GM06990 (cell line): ENCODE results near the gene EIF4E1B.

ENCODE experiments used
- DNase-seq: peaks from one replicate; pipeline ENCODE4 v3.0.0-alpha.2; 2011; ENCODE audit not compliant: insufficient read length; ENCODE audit errors: extremely low read depth
- H3K27me3 ChIP-seq: replicated peaks from 2 replicates; pipeline ENCODE4 v1.6.0; 2011; ENCODE audit warnings: low read length; ENCODE audit not compliant: control insufficient read depth, insufficient read depth
- H3K36me3 ChIP-seq: 2 replicates; pipeline ENCODE4 v1.5.1; 2011; ENCODE audit warnings: low read length; ENCODE audit not compliant: control insufficient read depth, insufficient read depth
- H3K4me3 ChIP-seq: replicated peaks from 2 replicates; pipeline ENCODE4 v1.5.1; 2011; ENCODE audit warnings: low read depth, mild to moderate bottlenecking, control low read depth, low read length
- CTCF ChIP-seq: IDR thresholded peaks from 2 replicates; pipeline ENCODE4 v1.5.1; 2011; ENCODE audit warnings: low read length, control low read depth, mild to moderate bottlenecking, inconsistent platforms; ENCODE audit not compliant: insufficient read depth, poor library complexity, severe bottlenecking

EIF4E1B gene

GRCh38 chr5:176671890-176672747, 41.6 kb downstream of the EIF4E1B start:
- no peak for DNase-seq
- Histone ChIP-seq H3K4me3 (no peak overlapping the region), H3K36me3 (no peaks in the 10 kb centered on the region), H3K27me3 (no peaks in the 10 kb centered on the region; the same call in 1 of the 2 replicates)
- TF ChIP-seq CTCF, result no peak

GRCh38 chr5:176673651-176674583, 43.4 kb downstream of the EIF4E1B start:
- no peak for TF ChIP-seq CTCF
- Histone ChIP-seq H3K36me3 (no peaks in the 10 kb centered on the region), H3K27me3 (no peaks in the 10 kb centered on the region; the same call in 1 of the 2 replicates), H3K4me3 (no peak overlapping the region)
- DNase-seq, result no peak

- Histone ChIP-seq H3K27me3 (no peaks in the 10 kb centered on the region; the same call in 1 of the 2 replicates), H3K36me3 (no peaks in the 10 kb centered on the region), H3K4me3 (no peak overlapping the region)
- TF ChIP-seq CTCF, result no peak
- DNase-seq, result no peak
These were observed 44.3 kb downstream of the EIF4E1B start for GRCh38 chr5:176674799-176675198.

- H3K27me3 ChIP-seq, result no peaks in the 10 kb centered on the region; the same call in 1 of the 2 replicates
- peak; percentile 9 for TF ChIP-seq CTCF
- no peak for DNase-seq
- H3K36me3 ChIP-seq, result no peaks in the 10 kb centered on the region
- no peak overlapping the region for H3K4me3 ChIP-seq
These were observed 45.3 kb downstream of the EIF4E1B start for GRCh38 chr5:176675676-176676360.

GRCh38 chr5:176676361-176676824, 45.9 kb downstream of the EIF4E1B start:
- no peak overlapping the region for H3K4me3 ChIP-seq
- DNase-seq, result peak; percentile 42
- H3K27me3 ChIP-seq, result no peaks in the 10 kb centered on the region; the same call in 1 of the 2 replicates

More at GRCh38 chr5:176676361-176676824, 45.9 kb downstream of the EIF4E1B start:
- no peaks in the 10 kb centered on the region for H3K36me3 ChIP-seq
- TF ChIP-seq CTCF, result no peak
